NB4 (cell line): ENCODE measurements around the gene SH3PXD2A.

Experiments used
- CTCF ChIP-seq: IDR thresholded peaks from one replicate; pipeline ENCODE4 v1.5.1; 2012; ENCODE audit warnings: low read depth, low read length
- MYC ChIP-seq: IDR thresholded peaks from 2 replicates; pipeline ENCODE4 v1.6.1; 2011; ENCODE audit warnings: low read depth, low read length
- POLR2A ChIP-seq: IDR thresholded peaks from 2 replicates; pipeline ENCODE4 v1.6.1; 2011; ENCODE audit warnings: mild to moderate bottlenecking; ENCODE audit not compliant: insufficient read length; ENCODE audit errors: extremely low read depth
- TF ChIP-seq, protein P1 (sequence below): IDR thresholded peaks from 2 replicates; pipeline ENCODE4 v1.6.1; 2011; ENCODE audit warnings: low read depth, low read length

- TF ChIP-seq CTCF (no peak), POLR2A (no peak), MYC (no peak)
- TF ChIP-seq, protein P1, sequence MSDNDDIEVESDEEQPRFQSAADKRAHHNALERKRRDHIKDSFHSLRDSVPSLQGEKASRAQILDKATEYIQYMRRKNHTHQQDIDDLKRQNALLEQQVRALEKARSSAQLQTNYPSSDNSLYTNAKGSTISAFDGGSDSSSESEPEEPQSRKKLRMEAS: no peak
These were observed 132.7 kb downstream of the SH3PXD2A start for GRCh38 chr10:103722632-103723031.
